H9 (cell line): Measurements from ENCODE around the gene PAIP2. TPM values are rescaled to one million over a fixed set of nuclear protein-coding genes. Genes with fewer than 3 reads are reported as not detected.

Experiments
- DNase-seq: peaks from one replicate; pipeline ENCODE4 v3.0.0-alpha.2; 2017
- H2AFZ ChIP-seq: one replicate; pipeline ENCODE4 v1.6.1; 2013; ENCODE audit warnings: mild to moderate bottlenecking, low read length, control low read depth, moderate library complexity
- H2AK5ac ChIP-seq: 2 replicates; pipeline ENCODE4 v1.6.1; 2013; ENCODE audit warnings: low read length, control low read depth, mixed read lengths; ENCODE audit not compliant: insufficient read length
- H2BK120ac ChIP-seq: one replicate; pipeline ENCODE4 v1.6.1; 2013; ENCODE audit warnings: low read depth, mild to moderate bottlenecking, low read length, control low read depth, inconsistent platforms; ENCODE audit not compliant: poor library complexity, severe bottlenecking
- H2BK12ac ChIP-seq: 2 replicates; pipeline ENCODE4 v1.6.1; 2013; ENCODE audit warnings: low read length, control low read depth, mixed read lengths, low read depth; ENCODE audit not compliant: insufficient read length
- H2BK15ac ChIP-seq: 2 replicates; pipeline ENCODE4 v1.6.1; 2013; ENCODE audit warnings: low read depth, low read length, control low read depth
- H2BK20ac ChIP-seq: one replicate; pipeline ENCODE4 v1.6.1; 2013; ENCODE audit warnings: low read depth, mild to moderate bottlenecking, low read length, control low read depth, inconsistent platforms; ENCODE audit not compliant: poor library complexity, severe bottlenecking
- H2BK5ac ChIP-seq: 2 replicates; pipeline ENCODE4 v1.6.1; 2013; ENCODE audit warnings: low read length, control low read depth, mixed read lengths; ENCODE audit not compliant: insufficient read length
- H3K14ac ChIP-seq: 2 replicates; pipeline ENCODE4 v1.6.1; 2013; ENCODE audit warnings: low read length, control low read depth; ENCODE audit not compliant: insufficient read depth
- H3K18ac ChIP-seq: 2 replicates; pipeline ENCODE4 v1.6.1; 2013; ENCODE audit warnings: low read depth, mild to moderate bottlenecking, mixed read lengths, low read length, control low read depth; ENCODE audit not compliant: insufficient read length
- H3K23ac ChIP-seq: 2 replicates; pipeline ENCODE4 v1.6.1; 2013; ENCODE audit warnings: low read length, control low read depth, mixed read lengths, low read depth; ENCODE audit not compliant: insufficient read length
- H3K23me2 ChIP-seq: 2 replicates; pipeline ENCODE4 v1.6.1; 2013; ENCODE audit warnings: low read depth, mild to moderate bottlenecking, mixed read lengths, low read length, control low read depth; ENCODE audit not compliant: insufficient read length, poor library complexity, severe bottlenecking
- H3K27ac ChIP-seq: 2 replicates; pipeline ENCODE4 v1.5.1; 2013; ENCODE audit warnings: low read length, control low read depth, mixed read lengths, low read depth; ENCODE audit not compliant: insufficient read length
- H3K27me3 ChIP-seq: 2 replicates; pipeline ENCODE4 v1.6.1; 2013; ENCODE audit warnings: low read length, control low read depth, inconsistent platforms; ENCODE audit not compliant: insufficient read depth
- H3K4ac ChIP-seq: 2 replicates; pipeline ENCODE4 v1.6.1; 2013; ENCODE audit warnings: low read depth, mild to moderate bottlenecking, control low read depth, inconsistent platforms, low read length, moderate library complexity
- H3K4me1 ChIP-seq: 2 replicates; pipeline ENCODE4 v1.6.1; 2013; ENCODE audit warnings: low read length, control low read depth, inconsistent platforms; ENCODE audit not compliant: insufficient read depth
- H3K4me2 ChIP-seq: 2 replicates; pipeline ENCODE4 v1.6.1; 2013; ENCODE audit warnings: low read length, control low read depth, mixed read lengths; ENCODE audit not compliant: insufficient read length, insufficient read depth
- H3K56ac ChIP-seq: 2 replicates; pipeline ENCODE4 v1.6.1; 2013; ENCODE audit warnings: low read depth, mild to moderate bottlenecking, mixed read lengths, low read length, control low read depth; ENCODE audit not compliant: insufficient read length
- H3K79me1 ChIP-seq: 2 replicates; pipeline ENCODE4 v1.6.1; 2013; ENCODE audit warnings: low read depth, mild to moderate bottlenecking, moderate library complexity, low read length, control low read depth, inconsistent platforms; ENCODE audit not compliant: insufficient read depth, poor library complexity, severe bottlenecking
- H3K79me2 ChIP-seq: 2 replicates; pipeline ENCODE4 v1.6.1; 2013; ENCODE audit warnings: low read length, control low read depth, inconsistent platforms; ENCODE audit not compliant: insufficient read depth
- H3K9ac ChIP-seq: 2 replicates; pipeline ENCODE4 v1.6.1; 2013; ENCODE audit warnings: low read length, control low read depth, mixed read lengths; ENCODE audit not compliant: insufficient read length; ENCODE audit errors: extremely low read depth
- H3K9me3 ChIP-seq: one replicate; pipeline ENCODE4 v1.6.1; 2013; ENCODE audit warnings: low read depth, low read length, inconsistent platforms; ENCODE audit not compliant: control insufficient read depth
- H3T11ph ChIP-seq: one replicate; pipeline ENCODE4 v1.6.1; 2013; ENCODE audit warnings: mild to moderate bottlenecking, low read length, control low read depth, inconsistent platforms
- H4K20me1 ChIP-seq: one replicate; pipeline ENCODE4 v1.6.1; 2013; ENCODE audit not compliant: control insufficient read depth, insufficient read length, insufficient read depth
- H4K5ac ChIP-seq: 2 replicates; pipeline ENCODE4 v1.6.1; 2013; ENCODE audit warnings: low read depth, mild to moderate bottlenecking, mixed read lengths, low read length, control low read depth; ENCODE audit not compliant: insufficient read length
- H4K8ac ChIP-seq: replicated peaks from 2 replicates; pipeline ENCODE4 v1.6.1; 2013; ENCODE audit warnings: low read length, control low read depth, mixed read lengths, low read depth; ENCODE audit not compliant: insufficient read length
- H4K91ac ChIP-seq: 2 replicates; pipeline ENCODE4 v1.6.1; 2013; ENCODE audit warnings: low read depth, mild to moderate bottlenecking, moderate library complexity, mixed read lengths, low read length, control low read depth; ENCODE audit not compliant: insufficient read length
- H3K27ac Mint-ChIP-seq, 3 experiments: 2 replicates in 2 of 3; 3 replicates in 1 of 3; pipeline ENCODE4 v1.8.0; 2020 to 2021; ENCODE audit warnings: mixed read lengths in 3 of 3, mild to moderate bottlenecking in 1 of 3, moderate library complexity in 1 of 3
- H3K27me3 Mint-ChIP-seq: 2 replicates; pipeline ENCODE4 v1.8.0; 2021; ENCODE audit warnings: low read depth, mild to moderate bottlenecking, moderate library complexity, mixed read lengths
- H3K36me3 Mint-ChIP-seq, 3 experiments: 2 replicates in 2 of 3; 3 replicates in 1 of 3; pipeline ENCODE4 v1.8.0; 2020 to 2021; ENCODE audit warnings: low read depth in 3 of 3, mixed read lengths in 3 of 3; ENCODE audit not compliant: insufficient read depth in 1 of 3
- H3K4me1 Mint-ChIP-seq, 2 experiments: 2 replicates each; pipeline ENCODE4 v1.8.0; 2020; ENCODE audit warnings: mixed read lengths in 2 of 2
- H3K4me3 Mint-ChIP-seq, 2 experiments: 2 replicates in 1 of 2; 3 replicates in 1 of 2; pipeline ENCODE4 v1.8.0; 2020 to 2021; ENCODE audit warnings: mild to moderate bottlenecking in 2 of 2, mixed read lengths in 2 of 2, moderate library complexity in 1 of 2
- H3K9me3 Mint-ChIP-seq, 2 experiments: 2 replicates in 1 of 2; 3 replicates in 1 of 2; pipeline ENCODE4 v1.8.0; 2020; ENCODE audit warnings: mild to moderate bottlenecking in 2 of 2, mixed read lengths in 2 of 2, moderate library complexity in 1 of 2
- CTCF ChIP-seq: fragments of 200-600 bp; sonication (generic); conservative IDR thresholded peaks from 3 replicates; pipeline ENCODE4 v1.8.0; 2021; ENCODE audit warnings: antibody characterized with exemption, mild to moderate bottlenecking
- WGBS: extraction: QIAGEN DNeasy Blood & Tissue Kit; methylation state at CpG from one replicate; pipeline ENCODE4 v1.1.7; 2013; ENCODE audit warnings: missing lambda C conversion rate, low lambda C conversion rate, mixed read lengths; ENCODE audit not compliant: insufficient read length; ENCODE audit errors: extremely low coverage; 5-methylcytosine and 5-hydroxymethylcytosine counted together
- total RNA-seq: library from RNA; stranded (reverse); gene quantifications from 2 replicates; pipeline ENCODE4 v1.2.1, GENCODE V29; 2021

Gene PAIP2
- total RNA-seq, 1 experiment from 2014 or later: 121 TPM

- Histone ChIP-seq H3K79me1 (no peaks in the 10 kb centered on the region), H3K4me2 (no peak overlapping the region), H2BK5ac (no peak overlapping the region), H3K23ac (no peak overlapping the region), H3K4ac (no peak overlapping the region), H4K20me1 (no peaks in the 10 kb centered on the region), H3T11ph (no peak overlapping the region), H4K91ac (no peak overlapping the region), H3K9ac (no peak overlapping the region), H4K8ac (no peak overlapping the region), H2BK20ac (no peak overlapping the region), H3K79me2 (no peaks in the 10 kb centered on the region), H3K4me1 (peaks cover 6% of the 10 kb centered on the region; the same call in 1 of the 2 replicates), H2AK5ac (no peak overlapping the region), H2AFZ (no peak overlapping the region), H3K18ac (no peak overlapping the region), H2BK120ac (no peak overlapping the region), H2BK15ac (no peak overlapping the region), H3K23me2 (peaks cover 3% of the 10 kb centered on the region), H3K14ac (no peak overlapping the region), H3K56ac (no peak overlapping the region), H4K5ac (no peak overlapping the region), H3K9me3 (no peaks in the 10 kb centered on the region), H2BK12ac (no peak overlapping the region), H3K27me3 (no peaks in the 10 kb centered on the region; the same call in 1 of the 2 replicates), H3K27ac (no peak overlapping the region)
- no CpG with 5 or more reads among the region's 6 CpGs for WGBS
- peaks cover 4 to 26% (median 16%) of the 10 kb centered on the region in 3 experiments for H3K36me3 Mint-ChIP-seq
- no peak for DNase-seq
- peaks cover 26 to 36% of the 10 kb centered on the region in 2 experiments for H3K4me1 Mint-ChIP-seq
- peaks cover 6% of the 10 kb centered on the region for H3K27me3 Mint-ChIP-seq
- no peaks in the 10 kb centered on the region for H3K9me3 Mint-ChIP-seq
- no peak overlapping the region for H3K27ac Mint-ChIP-seq
- no peak overlapping the region for H3K4me3 Mint-ChIP-seq
- TF ChIP-seq CTCF: no peak
These were observed 58.0 kb downstream of the PAIP2 start for GRCh38 chr5:139399501-139400121.
